NCI-H2171 treated with DMSO at 0.1 percent for 48 hours (cell line): Measurements from ENCODE around the gene CAPRIN1.
A peak's percentile ranks its signal among the peaks of the same experiment; 100 is the strongest.
"Not testable (repeated sequence)": the region's sequence is repeated elsewhere in the genome, so short reads cannot be mapped to it uniquely, and the experiment has no call there.

Experiments used
- DNase-seq: peaks from one replicate; lab custom pipeline; 2025; lab: John Stamatoyannopoulos, UW

Gene CAPRIN1

GRCh38 chr11:34050581-34051348 lies 766 bp upstream of the CAPRIN1 start:
- peak; percentile 95 for DNase-seq

- peak; percentile 89 for DNase-seq
These were observed 591 bp downstream of the CAPRIN1 start for GRCh38 chr11:34052036-34052607.

DNA sequence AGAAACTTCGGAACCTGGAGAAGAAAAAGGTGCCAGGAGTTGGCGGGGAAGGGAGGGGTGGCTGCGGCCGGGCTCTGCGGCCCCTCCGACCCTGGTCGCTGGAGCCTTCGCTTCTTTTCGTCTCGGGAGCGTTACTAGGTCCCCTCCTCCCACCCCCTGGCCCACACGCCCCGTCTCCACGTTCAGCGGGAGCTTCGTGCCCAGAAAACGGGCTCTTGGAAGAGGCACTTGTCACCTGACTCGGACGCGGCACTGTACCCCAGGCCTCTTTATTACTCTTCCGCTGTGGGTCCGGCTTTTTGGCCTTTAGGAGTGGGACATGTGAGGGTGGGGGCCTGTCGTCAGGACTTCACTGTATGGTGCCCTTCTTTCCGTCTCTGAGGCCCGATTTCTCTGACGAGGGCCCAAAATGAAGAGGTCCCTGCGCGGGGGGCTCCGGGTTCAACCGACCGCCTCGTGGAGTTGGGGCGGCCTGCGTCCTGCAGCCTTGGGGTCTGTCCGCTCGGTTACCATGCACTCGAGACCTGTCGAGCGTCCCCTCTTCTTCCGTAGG lies 1.2 kb downstream of the CAPRIN1 start:
- DNase-seq, result no peak

GRCh38 chr11:34053161-34053686 lies 1.7 kb downstream of the CAPRIN1 start:
- peak; percentile 95 for DNase-seq

DNA sequence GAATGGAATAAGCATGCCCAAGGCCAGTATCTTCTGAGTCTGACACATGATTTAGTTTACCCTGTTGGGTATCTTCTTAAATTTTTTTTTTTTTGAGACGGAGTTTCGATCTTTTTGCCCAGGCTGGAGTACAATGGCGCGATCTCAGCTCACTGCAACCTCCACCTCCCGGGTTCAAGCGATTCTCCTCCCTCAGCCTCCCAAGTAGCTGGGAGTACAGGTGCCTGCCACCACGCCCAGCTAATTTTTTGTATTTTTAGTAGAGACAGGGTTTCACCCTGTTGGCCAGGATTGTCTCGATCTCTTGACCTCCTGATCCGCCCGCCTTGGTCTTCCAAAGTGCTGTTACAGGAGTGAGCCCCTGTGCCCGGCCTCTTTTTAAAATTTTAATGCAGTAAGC lies 2.8 kb downstream of the CAPRIN1 start:
- DNase-seq, result not testable (repeated sequence)

- no peak for DNase-seq
These were observed 3.9 kb downstream of the CAPRIN1 start for GRCh38 chr11:34055218-34056000.

DNA sequence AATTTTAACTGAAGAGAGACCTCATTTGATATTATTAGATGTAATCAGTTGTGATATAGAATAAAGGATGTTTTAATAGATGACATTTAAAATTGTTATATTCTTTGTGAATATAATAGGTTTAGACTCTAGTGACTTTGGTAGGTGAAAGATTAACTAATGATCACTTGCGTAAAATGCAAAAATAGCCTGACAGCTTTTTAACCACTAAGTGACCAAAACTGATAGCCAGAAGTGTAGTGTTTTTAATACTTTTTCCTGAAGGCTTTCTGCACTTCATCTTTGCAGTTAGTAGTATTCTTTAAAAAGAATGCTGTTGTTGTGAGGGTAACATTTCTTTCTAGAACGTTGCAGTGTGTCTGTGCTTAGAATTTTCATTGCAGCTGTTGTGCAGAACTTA lies 5.1 kb downstream of the CAPRIN1 start:
- DNase-seq, result no peak

- DNase-seq, result no peak
These were observed 11.7 kb downstream of the CAPRIN1 start for GRCh38 chr11:34063061-34063795.

DNA sequence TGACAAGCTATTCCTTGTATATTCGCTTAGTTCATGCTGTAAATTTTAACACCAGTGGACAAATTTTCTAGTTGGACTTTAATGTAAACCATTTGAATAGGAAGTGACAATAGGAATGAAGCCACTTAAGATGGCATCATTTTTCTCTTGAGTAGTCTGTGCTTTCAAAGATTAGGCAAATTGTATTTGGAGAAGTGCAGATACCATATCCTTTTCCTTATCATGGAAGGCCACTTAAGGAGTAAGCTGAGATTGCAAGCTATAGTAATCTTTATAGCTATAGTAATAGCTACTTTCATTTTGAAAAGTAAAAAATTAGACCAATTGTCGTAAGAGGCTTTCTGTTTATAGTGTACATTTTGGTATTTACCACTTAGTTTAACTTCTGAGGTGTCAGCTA lies 12.8 kb downstream of the CAPRIN1 start:
- no peak for DNase-seq

DNA sequence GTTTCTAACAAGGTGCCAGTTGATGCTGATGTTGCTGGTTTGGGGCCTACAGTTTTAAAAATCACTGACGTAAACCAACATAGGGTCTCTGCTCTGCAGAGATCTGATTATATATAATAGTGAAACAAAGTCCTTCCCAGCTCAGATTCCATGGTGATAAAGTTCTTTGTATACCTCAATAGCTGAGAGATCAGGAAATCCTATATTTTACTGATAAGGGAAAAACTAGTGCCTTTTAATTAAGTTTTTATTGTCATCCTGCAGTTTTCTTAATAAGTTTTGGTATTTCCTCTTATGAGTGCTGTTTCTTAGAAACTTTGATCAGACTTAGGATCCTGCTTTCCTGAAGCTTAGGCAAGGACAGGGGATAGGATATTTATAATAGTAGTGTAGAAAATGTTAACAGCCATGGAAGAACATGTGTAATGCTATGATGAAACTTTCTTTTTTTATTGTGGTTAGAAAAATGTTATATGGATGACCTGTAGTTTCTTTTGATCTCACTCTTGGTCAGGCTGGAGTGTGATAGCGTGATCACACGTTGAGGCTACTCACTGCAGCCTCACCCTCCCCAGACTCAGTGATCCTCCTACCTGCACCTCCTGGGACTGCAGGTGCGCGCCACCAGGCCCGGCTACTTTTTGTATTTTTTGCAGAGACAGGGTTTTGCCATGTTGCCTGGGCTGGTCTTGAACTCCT lies 14.1 kb downstream of the CAPRIN1 start:
- DNase-seq, result no peak

GRCh38 chr11:34066766-34067165 lies 15.2 kb downstream of the CAPRIN1 start:
- DNase-seq, result not testable (repeated sequence)

GRCh38 chr11:34067383-34068065 lies 16.0 kb downstream of the CAPRIN1 start:
- DNase-seq, result no peak

GRCh38 chr11:34068111-34068510 lies 16.6 kb downstream of the CAPRIN1 start:
- DNase-seq, result no peak

- not testable (repeated sequence) for DNase-seq
These were observed 19.8 kb downstream of the CAPRIN1 start for GRCh38 chr11:34071306-34071705.

DNA sequence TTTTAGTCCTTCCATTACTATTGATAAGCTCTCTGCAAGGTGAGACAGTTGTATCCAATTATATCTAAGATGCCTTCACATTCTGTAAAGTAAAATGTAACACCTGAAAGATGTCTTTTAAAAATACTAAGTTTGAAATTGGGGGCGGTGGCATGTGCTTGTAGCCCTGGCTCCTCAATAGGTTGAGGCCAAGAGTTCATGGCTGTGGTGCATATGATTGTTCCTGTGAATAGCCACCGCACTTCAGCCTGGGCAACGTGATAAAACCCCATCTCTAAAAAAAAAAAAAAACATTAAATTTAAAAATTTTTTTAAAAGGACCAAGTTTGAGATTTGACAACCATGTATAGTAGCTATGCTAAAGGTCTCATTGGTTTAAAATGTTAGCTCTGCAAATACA lies 20.5 kb downstream of the CAPRIN1 start:
- no peak for DNase-seq

- DNase-seq, result no peak
These were observed 21.3 kb downstream of the CAPRIN1 start for GRCh38 chr11:34072832-34073231.

DNA sequence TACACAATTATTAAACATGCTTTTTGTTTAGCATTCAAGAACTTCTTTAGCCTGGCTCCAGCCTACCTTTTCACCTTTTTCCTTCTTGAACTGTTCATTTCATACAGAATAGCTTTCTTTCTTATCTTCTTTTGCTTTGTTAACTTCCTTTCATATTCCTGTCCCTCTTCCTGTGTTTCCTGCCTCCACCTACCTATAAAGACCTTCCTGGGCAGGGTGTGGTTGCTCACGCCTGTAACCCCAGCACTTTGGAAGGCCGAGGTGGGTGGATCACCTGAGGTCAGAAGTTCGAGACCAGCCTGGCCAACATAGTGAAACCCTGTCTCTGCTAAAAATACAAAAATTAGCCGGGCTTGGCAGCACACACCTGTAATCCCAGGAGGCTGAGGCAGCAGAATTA lies 22.9 kb downstream of the CAPRIN1 start:
- no peak for DNase-seq

- no peak for DNase-seq
These were observed 23.8 kb downstream of the CAPRIN1 start for GRCh38 chr11:34075178-34075820.

DNA sequence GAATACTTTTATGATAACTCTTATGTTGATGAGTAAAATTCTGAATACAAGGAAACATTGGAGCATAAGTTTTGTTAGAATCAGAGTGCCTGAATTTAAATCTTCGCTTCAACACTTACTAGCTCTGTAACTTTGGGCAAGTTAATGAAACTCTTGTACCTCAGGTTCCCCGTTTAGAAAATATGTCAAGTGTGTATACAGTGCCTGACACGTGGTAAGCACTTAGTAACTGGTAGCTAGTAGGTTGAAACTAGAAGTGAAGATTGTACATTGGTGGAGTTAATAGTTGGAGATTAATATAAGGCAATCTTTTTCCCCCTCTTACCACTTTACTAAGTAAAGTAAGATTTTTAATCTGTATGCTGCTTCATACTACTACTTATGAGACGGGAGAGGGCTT lies 29.1 kb downstream of the CAPRIN1 start:
- no peak for DNase-seq

GRCh38 chr11:34084637-34085036 lies 33.1 kb downstream of the CAPRIN1 start:
- no peak for DNase-seq
